IPS-18c (cell line): ENCODE measurements around the gene SLC25A29.
"Not testable (repeated sequence)": the region's sequence is repeated elsewhere in the genome, so short reads cannot be mapped to it uniquely, and the experiment has no call there.

ENCODE experiments used
- H3K4me3 ChIP-seq: 2 replicates; pipeline ENCODE4 v1.7.0; 2013; ENCODE audit warnings: low read depth, mild to moderate bottlenecking, low read length, moderate library complexity; ENCODE audit not compliant: insufficient read depth
- H3K9me3 ChIP-seq: one replicate; pipeline ENCODE4 v1.6.1; 2013; ENCODE audit warnings: mild to moderate bottlenecking, low read length, moderate library complexity; ENCODE audit not compliant: control insufficient read depth, insufficient read depth

SLC25A29 gene

DNA sequence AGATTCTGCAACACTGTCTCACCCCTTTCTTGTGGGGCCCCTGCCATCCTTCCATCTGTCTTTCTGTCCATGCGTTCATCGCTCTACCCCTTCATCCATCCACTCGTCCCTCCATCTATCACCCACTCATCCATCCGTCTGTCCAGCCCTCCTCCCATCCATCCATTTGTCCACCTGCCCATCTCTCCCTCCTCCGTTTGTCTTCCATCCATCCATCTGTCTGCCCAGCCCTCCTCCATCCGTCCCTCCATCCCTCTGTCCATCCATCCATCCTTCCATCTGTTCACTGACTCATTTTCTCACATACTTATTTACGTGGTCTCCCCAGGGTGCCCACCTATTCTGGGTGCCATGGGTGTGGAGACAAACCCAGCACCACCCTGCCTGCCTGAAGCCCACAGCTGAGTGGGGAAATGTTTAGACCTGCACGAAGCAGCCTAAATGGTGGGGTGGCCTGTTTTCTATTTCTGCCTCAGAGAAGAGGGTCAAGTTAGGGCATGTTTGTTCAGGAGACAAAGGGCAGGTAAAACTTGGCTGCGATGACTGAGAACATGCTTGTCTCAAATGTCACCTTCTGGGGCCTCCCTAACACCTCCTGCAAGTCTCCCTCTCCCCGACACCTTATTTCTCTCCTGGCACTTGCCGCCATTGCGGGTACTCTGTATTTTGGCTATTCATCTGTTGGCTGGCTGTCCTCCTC, 14.1 kb upstream of the SLC25A29 start:
- no peak overlapping the region for H3K4me3 ChIP-seq
- no peaks in the 10 kb centered on the region for H3K9me3 ChIP-seq

DNA sequence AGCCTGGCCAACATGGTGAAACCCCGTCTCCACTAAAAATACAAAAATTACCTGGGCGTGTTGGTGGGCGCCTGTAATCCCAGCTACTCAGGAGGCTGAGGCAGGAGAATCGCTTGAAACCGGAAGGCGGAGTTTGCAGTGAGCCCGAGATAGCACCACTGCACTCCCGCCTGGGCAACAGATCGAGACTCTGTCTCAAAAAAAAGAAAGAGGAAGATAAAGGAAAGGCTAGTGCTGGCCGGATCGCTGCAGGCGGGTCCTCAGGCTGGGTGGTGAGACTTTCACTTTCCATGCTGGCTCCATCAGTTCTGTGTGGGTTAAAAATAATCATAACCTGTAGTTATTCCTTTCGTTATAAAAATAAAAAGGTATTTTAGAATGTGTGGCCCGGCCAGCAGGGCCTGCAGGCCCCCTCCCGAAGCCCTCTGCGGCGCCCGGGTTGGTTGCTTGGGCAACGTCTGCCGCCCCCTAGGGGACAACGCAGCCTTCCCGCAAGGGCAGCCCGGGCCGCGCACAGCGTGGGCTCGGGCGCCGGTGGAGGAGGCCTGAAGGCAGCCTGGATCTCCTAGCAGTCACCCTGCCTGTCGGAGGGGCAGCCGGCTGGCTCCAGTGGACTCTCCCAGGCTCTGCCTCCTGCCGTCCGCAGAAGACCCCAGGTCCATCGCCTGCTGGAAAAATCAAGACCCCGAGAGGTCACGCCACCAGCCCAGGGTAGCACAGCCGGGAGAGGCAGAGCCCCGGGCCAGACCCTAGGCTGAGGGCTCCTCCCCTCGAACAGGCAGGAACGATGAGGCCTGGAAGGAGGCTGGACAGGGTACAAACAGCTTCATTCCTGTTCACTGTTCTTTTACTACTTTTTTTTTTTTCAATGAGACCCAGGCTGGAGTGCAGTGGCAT, 11.9 kb upstream of the SLC25A29 start:
- Histone ChIP-seq H3K9me3 (no peaks in the 10 kb centered on the region), H3K4me3 (no peak overlapping the region)

DNA sequence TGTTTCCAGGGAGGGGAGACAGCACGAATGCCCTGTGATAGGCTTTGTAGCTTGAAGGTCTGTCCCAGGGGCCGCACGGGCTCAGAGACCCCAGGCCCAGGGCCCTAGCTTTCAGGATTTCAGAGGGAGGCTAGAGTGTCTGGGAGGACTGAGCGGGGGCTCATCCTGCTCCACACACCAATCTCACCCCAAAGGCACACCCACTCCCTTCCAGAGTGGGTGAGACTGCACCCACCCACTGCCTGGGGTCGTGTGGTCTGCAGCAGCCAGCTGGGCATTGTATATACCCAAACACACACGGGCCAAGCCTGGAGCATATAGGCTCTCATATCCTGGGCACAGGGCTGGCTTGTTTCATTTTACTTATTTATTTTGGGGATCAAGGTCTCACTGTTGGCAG, 11.1 kb upstream of the SLC25A29 start:
- H3K4me3 ChIP-seq, result no peak overlapping the region

DNA sequence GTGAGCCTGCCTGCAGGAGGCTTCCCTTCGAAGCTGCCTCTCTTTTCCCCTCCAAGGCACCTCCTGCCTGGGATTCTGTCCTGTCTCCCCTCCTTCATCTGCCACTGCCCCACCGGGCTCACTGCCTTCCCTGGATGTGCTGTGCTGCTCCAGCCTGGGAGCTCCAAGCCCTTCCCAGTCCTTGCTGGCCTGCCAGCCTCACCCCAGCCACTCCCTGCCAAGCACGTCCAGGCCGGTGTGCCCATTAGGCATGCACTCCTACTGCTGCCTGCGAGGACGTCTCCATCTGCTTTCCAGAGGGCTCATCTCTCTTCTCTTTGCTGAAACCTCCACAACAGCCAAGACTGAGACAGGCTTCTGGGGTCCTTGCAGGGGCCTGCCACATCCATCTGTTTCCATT, 8.5 kb upstream of the SLC25A29 start:
- Histone ChIP-seq H3K9me3 (no peaks in the 10 kb centered on the region), H3K4me3 (no peak overlapping the region)

More for the DNA sequence above, 11.1 kb upstream of the SLC25A29 start:
- H3K9me3 ChIP-seq, result no peaks in the 10 kb centered on the region

DNA sequence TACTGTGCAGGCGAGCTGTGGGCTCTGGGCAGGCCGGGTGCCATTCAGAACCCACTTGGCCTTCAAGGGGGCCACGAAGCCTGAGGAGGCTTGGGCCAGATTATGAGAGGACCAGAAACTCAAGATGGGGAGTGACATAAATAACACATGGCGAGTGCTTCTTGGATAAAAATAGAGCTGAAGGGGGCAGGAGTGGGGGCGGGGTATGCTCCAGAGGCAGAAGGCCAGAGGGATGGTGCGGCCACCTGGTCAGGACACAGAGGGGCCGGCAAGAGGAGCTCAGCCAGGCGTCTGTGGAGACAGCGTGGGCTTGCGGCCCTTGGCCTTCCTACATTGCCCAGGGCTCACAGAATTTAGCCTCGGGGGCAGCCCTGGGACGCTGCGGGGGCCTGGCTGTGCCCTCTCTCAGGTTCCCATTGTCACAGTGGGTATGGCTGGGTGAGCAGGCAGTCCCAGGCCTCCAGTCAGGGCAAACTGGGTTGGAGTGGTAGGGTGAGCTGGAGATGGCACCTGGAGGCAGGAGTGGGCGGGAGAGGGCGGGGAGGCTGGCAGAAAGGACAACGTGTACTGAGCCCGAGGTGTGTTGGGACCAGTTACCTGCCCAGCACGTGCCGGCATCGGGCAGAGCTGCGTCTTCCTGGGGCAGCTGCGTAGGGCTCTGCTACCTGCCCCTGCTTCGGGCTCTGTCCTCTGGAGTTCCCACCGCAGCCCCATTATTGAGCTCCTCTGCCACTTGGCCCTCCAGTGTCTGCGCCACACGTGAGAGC, 7.4 kb upstream of the SLC25A29 start:
- Histone ChIP-seq H3K4me3 (no peak overlapping the region), H3K9me3 (no peaks in the 10 kb centered on the region)

DNA sequence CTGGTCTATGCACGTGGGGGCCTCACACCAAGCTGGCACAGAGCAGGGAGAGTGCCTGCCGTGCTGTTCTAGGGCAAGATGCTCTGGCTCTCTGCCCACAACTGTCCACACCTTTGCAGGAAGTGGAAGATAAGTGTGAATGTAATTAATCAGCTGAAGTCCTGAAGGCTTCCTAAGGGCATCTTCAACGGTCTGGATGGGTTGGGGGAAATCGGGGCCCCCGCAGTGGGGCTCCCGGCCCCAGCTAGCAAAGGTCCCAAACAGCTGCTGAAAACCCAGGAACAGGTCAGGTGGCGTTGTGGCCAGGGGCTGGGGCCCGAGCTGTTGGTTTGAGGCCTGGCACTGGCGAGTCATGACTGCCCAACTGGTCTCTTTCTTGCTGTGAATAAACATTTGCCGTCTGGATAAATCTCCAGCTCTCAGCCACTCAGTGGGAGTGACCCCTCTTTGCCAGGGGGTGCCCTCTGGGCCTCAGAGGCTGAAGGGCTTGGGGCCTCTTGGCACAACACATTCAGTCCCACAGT, 6.7 kb upstream of the SLC25A29 start:
- H3K4me3 ChIP-seq, result no peak overlapping the region

DNA sequence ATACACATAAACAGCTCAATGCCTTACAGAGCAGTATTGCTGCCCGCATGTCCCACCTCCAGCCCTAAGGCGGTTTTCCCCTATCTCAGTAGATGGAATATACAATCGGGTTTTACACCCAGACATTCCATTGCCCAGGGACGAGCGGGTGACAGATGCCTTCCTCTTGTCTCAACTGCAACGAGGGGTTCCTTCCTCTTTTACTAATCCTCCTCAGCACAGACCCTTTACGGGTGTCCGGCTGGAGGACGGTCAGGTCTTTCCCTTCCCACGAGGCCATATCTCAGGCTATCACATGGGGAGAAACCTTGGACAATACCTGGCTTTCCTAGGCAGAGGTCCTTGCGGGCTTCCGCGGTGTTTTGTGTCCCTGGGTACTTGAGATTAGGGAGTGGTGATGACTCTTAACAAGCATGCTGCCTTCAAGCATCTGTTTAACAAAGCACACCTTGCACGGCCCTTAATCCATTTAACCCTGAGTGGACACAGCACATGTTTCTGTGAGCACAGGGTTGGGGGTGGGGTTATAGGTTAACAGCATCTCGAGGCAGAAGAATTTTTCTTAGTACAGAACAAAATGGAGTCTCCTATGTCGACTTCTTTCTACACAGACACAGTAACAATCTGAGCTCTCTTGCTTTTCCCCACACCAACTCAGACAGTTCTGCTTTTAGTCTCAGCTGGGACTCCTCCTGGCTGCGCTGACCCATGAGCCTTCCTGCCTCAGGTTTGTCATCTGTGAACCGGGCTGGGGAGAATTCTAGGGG, 6.0 kb upstream of the SLC25A29 start:
- H3K4me3 ChIP-seq, result not testable (repeated sequence)

More for the DNA sequence above, 6.7 kb upstream of the SLC25A29 start:
- no peaks in the 10 kb centered on the region for H3K9me3 ChIP-seq

DNA sequence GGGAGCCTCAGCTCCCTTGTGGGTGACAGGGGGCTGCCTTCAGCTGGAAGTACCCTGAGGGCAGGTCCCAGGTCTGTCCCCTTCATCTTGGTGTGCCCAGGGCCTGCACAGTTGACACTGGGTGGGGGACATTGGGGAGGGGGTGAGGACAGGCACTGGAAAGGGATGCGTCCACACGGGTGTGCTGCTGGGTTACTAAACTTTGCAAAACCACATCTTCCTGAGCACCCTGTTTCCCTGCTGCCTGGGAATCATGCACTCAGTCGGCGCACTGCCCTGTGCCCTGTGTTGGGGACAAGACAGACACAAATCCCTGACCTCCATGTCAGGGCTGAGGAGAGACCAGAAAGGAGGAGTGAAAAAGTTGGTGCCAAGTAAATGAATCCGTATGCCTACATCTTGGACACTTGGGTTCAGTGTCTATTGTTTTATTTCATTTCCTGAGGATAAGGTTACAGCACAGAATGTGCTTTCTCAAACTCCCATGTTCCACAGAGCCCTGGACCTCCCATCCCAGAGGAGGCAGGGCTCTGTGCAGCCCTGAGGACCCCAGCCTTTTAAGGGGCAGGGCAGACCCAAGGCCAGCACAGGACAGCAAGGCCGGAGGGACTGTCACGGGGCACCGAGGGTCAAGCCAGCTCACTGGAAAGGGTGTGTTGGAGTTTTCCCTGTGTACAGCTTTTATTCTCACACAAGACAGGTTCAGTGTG, 2.9 kb upstream of the SLC25A29 start:
- Histone ChIP-seq H3K4me3 (no peak overlapping the region), H3K9me3 (peaks cover 2% of the 10 kb centered on the region)

More for the DNA sequence above, 6.0 kb upstream of the SLC25A29 start:
- not testable (repeated sequence) for H3K9me3 ChIP-seq

DNA sequence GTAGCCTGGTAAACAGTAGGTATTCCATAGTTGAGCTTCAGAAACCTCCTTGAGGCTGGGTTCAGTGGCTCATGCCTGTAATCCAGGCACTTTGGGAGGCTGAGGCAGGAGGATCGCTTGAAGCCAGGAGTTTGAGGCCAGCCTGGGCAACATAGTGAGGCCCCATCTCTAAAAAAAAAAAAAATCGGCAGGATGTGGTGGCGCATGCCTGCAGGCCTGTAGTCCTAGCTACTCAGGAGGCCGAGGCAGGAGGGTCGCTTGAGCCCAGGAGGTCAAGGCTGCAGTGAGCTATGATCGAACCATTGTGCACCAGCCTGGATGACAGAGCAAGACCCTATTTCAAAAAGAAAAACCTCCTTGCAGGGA, 2.2 kb upstream of the SLC25A29 start:
- not testable (repeated sequence) for H3K9me3 ChIP-seq, H3K4me3 ChIP-seq

DNA sequence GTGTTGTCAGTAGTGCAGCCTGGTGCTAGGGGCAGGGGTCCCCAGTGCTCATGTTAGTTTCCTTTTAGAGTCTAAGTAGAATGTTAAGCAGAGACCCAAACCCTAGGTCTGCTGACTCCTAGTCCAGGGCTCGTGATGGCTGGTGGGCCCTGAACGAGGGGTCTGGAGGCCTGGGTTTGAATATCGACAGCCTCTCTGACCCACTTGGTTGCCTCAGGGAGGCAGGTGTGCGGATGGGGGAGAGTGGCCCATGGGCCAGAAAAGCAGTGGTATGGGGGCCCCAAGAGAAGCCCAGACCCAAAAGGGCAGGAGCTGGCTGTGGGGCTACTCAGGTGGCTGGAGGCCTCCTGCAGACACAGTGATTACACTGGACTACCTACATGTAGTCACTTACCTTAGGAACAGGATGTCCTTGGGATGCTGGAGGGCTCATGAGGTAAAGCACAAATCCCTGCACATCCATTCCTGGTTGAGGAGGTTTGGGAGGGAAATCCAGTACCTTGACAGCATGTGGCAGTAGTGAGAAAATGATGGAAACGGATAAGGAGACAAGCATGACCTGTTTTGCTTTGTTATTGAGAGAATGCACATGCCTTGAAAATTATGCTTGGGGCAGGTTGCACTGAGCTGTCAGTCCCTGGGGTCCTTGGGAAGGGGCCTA, 1.7 kb upstream of the SLC25A29 start:
- Histone ChIP-seq H3K9me3 (peaks cover 2% of the 10 kb centered on the region), H3K4me3 (peak overlapping the region; percentile 93)

DNA sequence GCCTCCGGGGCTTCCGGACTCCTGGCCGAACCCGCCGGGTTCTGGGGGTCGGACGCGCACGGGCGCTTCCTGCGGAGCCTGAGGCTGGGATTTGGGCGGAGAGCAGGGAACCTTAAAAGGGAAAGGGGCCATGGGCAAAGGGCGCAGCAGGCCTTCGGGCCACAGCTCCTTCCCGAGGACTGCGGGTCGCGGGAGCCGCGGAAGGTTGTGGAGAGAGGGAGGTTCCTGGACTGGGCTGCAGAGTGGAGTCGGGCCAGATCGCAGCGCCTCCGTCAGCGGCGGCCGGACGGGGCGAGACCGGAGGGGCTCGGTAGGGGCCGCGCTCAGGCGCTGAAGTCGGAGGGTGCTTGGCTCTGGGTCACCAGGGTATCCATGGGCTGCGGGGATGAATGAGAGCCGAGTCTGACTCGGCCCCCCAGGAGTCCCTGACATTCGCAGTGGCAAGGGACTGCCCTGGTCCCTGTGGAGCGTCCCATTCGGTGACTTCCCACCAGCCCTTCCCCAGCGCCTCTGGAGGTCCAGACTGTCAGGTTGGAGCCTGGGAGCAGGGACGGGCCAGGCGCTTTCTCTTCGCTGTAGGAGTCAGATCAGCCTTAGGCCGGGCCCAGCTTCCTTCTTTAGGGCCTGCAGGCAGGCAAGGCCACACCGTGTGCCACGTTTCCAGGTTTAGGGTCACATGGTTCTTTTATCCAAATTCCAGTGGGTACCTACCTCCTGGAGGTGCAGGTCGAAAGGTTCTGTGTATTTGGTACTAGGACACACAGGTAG, 938 bp upstream of the SLC25A29 start:
- Histone ChIP-seq H3K4me3 (peak overlapping the region; percentile 93), H3K9me3 (peaks cover 2% of the 10 kb centered on the region)

DNA sequence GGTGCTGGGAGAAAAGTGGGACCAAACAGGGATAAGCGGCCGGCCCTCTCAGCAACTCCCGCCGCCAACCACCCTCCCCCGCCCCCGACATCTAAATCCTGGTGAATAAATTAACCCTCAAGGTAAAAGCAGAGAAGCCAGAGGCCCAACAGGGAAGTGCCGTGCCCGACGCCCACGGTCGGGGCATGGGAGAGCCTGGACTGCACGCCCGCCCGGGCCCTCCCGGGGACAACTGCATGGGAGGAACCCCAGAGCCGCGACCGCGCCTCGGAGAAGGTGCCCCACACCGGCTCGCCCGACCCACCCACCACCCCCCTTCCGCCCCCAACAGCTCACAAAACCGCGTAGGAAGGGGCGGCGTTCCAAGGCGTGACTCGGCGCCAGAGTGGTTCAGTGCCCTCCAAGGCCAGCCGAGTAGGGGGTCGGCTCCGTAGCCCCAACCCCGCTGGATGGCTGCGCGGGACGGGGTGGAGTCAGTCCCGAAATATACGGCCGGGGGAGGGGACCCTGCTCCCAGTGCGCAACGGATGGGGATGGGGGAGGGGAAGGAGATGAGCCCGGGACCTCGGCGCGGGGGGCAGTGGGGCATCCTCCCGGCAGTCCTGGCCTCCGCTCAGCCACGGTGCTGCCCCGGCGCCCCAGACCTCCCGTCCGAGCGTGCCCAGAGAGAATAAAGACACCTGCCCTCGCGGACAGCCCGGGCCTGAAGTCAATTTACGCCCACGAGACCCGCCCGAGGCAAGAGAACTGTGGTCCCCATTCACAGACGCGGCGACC, 732 bp downstream of the SLC25A29 start:
- H3K9me3 ChIP-seq, result peaks cover 2% of the 10 kb centered on the region
- peak overlapping the region; percentile 93 for H3K4me3 ChIP-seq

DNA sequence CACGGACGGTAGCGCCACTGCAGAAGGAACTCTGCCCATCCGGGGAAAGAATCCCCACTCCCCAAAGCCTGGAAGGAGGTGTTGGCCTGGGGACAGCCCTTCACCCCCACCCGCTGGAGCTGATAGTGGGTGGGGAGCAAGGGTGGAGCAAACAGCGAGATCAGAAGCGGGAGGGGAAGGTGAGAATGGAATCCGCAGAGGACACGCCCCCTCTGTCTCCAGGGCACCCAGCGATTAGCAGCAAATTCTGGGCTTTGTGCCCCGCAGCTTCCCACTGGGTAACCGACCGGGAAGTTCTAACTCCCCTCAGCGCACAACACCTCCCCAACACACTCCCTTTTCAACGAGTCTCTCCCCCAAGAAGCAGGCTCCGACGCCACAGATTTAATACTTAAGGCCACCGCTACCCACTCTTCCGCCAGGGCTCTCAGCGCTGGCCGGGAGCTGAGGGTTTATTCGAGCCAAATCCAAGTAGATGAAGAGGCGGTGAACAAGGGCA, 1.4 kb downstream of the SLC25A29 start:
- peak overlapping the region; percentile 93 for H3K4me3 ChIP-seq

DNA sequence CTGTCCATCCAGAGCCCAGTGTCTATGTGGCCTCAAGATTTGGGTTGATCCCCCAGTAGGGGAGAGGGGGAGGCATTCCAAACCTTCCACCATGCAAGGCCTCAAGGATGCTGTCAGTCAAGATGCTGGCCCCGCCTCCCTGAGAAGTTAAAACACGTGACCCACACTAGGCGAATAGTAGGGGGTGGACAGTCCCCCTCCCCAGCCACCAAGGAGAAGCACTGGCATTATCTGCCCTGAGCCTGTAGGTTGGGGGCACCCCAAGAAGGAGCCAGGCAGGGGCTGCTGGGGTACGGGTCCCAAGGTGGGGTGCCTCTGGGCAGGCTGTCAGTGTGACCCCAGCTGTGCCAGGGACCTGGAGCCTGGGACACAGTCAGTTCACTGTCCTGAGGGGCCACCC, 2.3 kb downstream of the SLC25A29 start:
- H3K4me3 ChIP-seq, result no peak overlapping the region
- H3K9me3 ChIP-seq, result peaks cover 2% of the 10 kb centered on the region

More for the DNA sequence above, 1.4 kb downstream of the SLC25A29 start:
- peaks cover 2% of the 10 kb centered on the region for H3K9me3 ChIP-seq
